ENCODE measurements around the gene ZNF784.
A peak's percentile ranks its signal among the peaks of the same experiment; 100 is the strongest.

The ZNF784 gene

DNA sequence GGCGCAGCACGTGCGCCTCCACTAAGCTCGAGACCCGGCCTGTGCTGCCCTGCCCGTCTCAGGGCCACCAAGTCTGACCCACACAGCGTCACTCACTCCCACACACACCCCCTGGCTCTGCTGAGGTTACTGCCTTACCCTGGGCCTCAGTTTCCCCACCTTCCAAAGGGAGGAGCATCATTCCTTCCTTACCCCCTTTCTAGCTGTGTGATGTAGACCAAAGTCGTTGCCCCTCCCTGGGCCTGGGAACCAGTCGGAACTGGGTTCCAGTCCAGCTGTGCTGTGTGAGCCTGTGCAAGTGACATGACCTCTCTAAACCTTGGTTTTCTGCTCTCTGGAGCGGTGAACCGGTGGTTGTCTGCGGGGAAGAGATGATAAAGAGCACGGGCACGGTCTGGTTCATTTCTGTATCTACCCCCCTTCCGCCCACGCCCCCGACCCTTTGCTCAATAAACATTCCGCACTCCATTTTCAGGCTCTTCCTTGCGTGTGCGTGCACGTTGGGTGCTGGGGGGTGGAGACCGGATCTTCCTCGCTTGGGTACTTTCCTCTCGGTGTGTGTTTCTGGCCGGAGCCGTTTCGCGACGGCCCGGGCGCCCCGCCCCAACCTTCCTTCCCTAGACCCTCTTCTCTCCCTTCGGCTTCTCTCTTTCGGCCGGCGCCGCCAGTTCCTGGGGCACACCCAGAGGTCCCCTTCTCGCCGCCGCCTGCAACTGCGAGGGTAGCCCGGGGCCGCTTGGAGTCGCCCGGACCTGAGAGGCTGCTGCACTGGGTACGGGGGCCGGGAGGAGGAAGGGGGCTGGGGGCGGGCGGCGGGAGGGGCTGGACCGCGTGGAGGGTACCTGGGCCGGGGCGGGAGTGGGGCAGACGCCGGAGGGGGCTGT is 18.9 kb upstream of the ZNF784 start, which contains the start of gene ZNF581:
TSS of gene ZNF581 (plus strand) at position 647 of the 884 bp plus-strand sequence. CDS start 923 bp downstream, outside the sequence.
- Histone ChIP-seq H3K27me3 (ENCODE audit: insufficient read depth, low read length, poor library complexity) (no peaks in the 10 kb centered on the region), H4K20me1 (ENCODE audit: insufficient read depth, low read length) (peaks cover 17% of the 10 kb centered on the region; the same call in 1 of the 2 replicates), H3K79me2 (ENCODE audit: insufficient read depth, low read length) (peaks cover 71% of the 10 kb centered on the region), H3K27ac (ENCODE audit: low read length) (peak within 1 kb of the TSS; percentile 73), H3K4me3 (ENCODE audit: low read depth in 1 of 2, low read length in 2 of 2) (peak within 1 kb of the TSS; percentile 98 to 99), H3K36me3 (ENCODE audit: insufficient read depth, low read length) (peaks cover 16% of the 10 kb centered on the region), H3K4me1 (ENCODE audit: insufficient read depth, low read length) (peaks cover 69% of the 10 kb centered on the region), H3K4me2 (ENCODE audit: insufficient read depth, low read length) (peak within 1 kb of the TSS; percentile 85), H3K9ac (ENCODE audit: low read depth, low read length) (peak within 1 kb of the TSS; percentile 92), H2AFZ (ENCODE audit: low read depth, low read length) (peak within 1 kb of the TSS; percentile 63), H3K9me3 (ENCODE audit: insufficient read depth, low read length, severe bottlenecking) (no peaks in the 10 kb centered on the region)
- peak; percentile 83 for DNase-seq
- peak; percentile 59 for ATAC-seq (ENCODE audit: insufficient read depth, low read depth)
- TF ChIP-seq, protein P1, sequence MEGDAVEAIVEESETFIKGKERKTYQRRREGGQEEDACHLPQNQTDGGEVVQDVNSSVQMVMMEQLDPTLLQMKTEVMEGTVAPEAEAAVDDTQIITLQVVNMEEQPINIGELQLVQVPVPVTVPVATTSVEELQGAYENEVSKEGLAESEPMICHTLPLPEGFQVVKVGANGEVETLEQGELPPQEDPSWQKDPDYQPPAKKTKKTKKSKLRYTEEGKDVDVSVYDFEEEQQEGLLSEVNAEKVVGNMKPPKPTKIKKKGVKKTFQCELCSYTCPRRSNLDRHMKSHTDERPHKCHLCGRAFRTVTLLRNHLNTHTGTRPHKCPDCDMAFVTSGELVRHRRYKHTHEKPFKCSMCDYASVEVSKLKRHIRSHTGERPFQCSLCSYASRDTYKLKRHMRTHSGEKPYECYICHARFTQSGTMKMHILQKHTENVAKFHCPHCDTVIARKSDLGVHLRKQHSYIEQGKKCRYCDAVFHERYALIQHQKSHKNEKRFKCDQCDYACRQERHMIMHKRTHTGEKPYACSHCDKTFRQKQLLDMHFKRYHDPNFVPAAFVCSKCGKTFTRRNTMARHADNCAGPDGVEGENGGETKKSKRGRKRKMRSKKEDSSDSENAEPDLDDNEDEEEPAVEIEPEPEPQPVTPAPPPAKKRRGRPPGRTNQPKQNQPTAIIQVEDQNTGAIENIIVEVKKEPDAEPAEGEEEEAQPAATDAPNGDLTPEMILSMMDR (IDR thresholded peaks at IDR 0.05; ENCODE audit: borderline replicate concordance, extremely low read depth, low read length, poor library complexity, severe bottlenecking) = no peak
- TF ChIP-seq EZH2 (IDR thresholded peaks at IDR 0.05; ENCODE audit: borderline replicate concordance, low read depth, low read length, severe bottlenecking) = no peak

DNA sequence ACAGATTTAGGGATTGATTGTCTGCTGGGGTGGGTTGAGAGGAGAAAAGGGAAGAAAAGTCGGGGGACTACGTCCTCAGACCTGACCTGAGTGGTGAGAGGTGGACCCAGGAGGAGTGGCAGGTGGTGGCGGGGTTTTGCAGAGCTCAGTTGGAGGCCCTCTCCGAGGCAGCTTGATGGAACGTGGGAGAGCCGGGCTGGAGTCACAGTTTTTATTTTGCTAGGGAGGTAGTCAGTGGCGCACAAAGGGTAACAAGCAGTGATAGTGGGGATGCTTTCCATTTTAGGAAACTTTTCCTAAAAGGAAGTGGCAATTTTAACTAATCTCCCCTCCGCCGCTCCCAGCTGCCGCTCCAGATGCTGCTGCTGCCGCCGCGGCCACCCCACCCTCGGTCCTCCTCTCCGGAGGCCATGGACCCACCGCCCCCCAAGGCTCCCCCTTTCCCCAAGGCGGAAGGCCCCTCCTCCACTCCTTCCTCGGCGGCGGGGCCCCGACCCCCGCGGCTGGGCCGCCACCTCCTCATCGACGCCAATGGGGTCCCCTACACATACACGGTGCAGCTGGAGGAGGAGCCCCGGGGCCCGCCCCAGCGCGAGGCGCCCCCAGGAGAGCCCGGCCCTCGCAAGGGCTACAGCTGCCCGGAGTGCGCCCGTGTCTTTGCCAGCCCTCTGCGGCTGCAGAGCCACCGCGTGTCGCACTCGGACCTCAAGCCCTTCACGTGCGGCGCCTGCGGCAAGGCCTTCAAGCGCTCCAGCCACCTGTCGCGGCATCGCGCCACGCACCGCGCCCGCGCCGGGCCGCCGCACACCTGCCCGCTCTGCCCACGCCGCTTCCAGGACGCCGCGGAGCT is 18.0 kb upstream of the ZNF784 start:
- H3K4me2 ChIP-seq (ENCODE audit: insufficient read depth, low read length) = peak overlapping the region; percentile 85
- peaks cover 17% of the 10 kb centered on the region; the same call in 1 of the 2 replicates for H4K20me1 ChIP-seq (ENCODE audit: insufficient read depth, low read length)
- no peaks in the 10 kb centered on the region for H3K27me3 ChIP-seq (ENCODE audit: insufficient read depth, low read length, poor library complexity)
- TF ChIP-seq, protein P1 (IDR thresholded peaks at IDR 0.05; ENCODE audit: borderline replicate concordance, extremely low read depth, low read length, poor library complexity, severe bottlenecking) = no peak
- TF ChIP-seq EZH2 (IDR thresholded peaks at IDR 0.05; ENCODE audit: borderline replicate concordance, low read depth, low read length, severe bottlenecking) = no peak
- peaks cover 18% of the 10 kb centered on the region for H3K36me3 ChIP-seq (ENCODE audit: insufficient read depth, low read length)
- peaks cover 72% of the 10 kb centered on the region for H3K4me1 ChIP-seq (ENCODE audit: insufficient read depth, low read length)
- peak overlapping the region; percentile 89 for H3K27ac ChIP-seq (ENCODE audit: low read length)
- peak overlapping the region; percentile 98 to 99; a peak in 3 of 4 replicates for H3K4me3 ChIP-seq (ENCODE audit: low read depth in 1 of 2, low read length in 2 of 2)
- H3K9me3 ChIP-seq (ENCODE audit: insufficient read depth, low read length, severe bottlenecking) = no peaks in the 10 kb centered on the region
- peak; percentile 46 for DNase-seq
- H3K79me2 ChIP-seq (ENCODE audit: insufficient read depth, low read length) = peaks cover 73% of the 10 kb centered on the region
- peak overlapping the region; percentile 92 for H3K9ac ChIP-seq (ENCODE audit: low read depth, low read length)
- peak; percentile 22 for ATAC-seq (ENCODE audit: insufficient read depth, low read depth)
- H2AFZ ChIP-seq (ENCODE audit: low read depth, low read length) = peak overlapping the region; percentile 63

DNA sequence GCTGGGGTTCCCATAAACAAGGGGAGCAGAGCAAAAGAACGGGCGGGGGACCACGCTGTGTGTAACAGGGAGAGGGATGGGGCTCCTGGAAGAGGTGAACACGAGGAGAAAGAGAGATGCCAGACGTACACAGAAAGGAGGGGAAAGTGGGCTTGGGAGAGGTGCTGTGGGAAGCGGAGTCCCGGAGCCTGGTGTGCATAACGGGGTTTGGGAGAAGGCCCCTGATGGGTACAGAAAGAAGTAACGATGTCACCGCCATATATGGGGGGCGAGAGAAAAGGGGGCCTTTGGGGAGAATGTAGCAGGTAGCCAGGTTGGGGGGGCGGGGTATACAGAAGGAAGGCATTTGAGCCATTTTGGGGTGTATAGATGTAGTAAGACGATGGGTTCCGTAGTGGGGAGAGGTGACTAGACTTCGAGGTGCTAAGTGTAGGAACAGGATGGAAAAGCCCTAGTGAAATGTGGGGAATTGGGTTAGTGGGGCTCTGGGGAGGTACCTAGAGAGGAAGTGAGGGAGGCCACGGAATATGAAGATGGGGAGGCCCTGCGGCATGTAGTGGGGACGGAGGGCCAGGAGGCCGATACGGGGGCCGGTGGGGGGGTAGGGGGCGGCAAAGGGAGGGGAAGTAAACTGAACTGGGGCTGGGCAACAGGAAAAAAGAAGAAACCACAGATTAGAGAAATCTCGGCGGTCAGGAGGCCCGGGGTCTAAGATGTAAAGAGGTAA is 17.2 kb upstream of the ZNF784 start:
- H3K4me3 ChIP-seq (ENCODE audit: low read depth in 1 of 2, low read length in 2 of 2) = peak overlapping the region; percentile 98 to 99
- peak overlapping the region; percentile 89 for H3K27ac ChIP-seq (ENCODE audit: low read length)
- H3K9me3 ChIP-seq (ENCODE audit: insufficient read depth, low read length, severe bottlenecking) = no peaks in the 10 kb centered on the region
- peaks cover 18% of the 10 kb centered on the region for H3K36me3 ChIP-seq (ENCODE audit: insufficient read depth, low read length)
- ATAC-seq (ENCODE audit: insufficient read depth, low read depth) = no peak; the same call in 1 of the 3 replicates
- H3K27me3 ChIP-seq (ENCODE audit: insufficient read depth, low read length, poor library complexity) = no peaks in the 10 kb centered on the region
- H2AFZ ChIP-seq (ENCODE audit: low read depth, low read length) = peak overlapping the region; percentile 68
- peak overlapping the region; percentile 92 for H3K9ac ChIP-seq (ENCODE audit: low read depth, low read length)
- peaks cover 79% of the 10 kb centered on the region for H3K79me2 ChIP-seq (ENCODE audit: insufficient read depth, low read length)
- peaks cover 17% of the 10 kb centered on the region; the same call in 1 of the 2 replicates for H4K20me1 ChIP-seq (ENCODE audit: insufficient read depth, low read length)
- H3K4me2 ChIP-seq (ENCODE audit: insufficient read depth, low read length) = peak overlapping the region; percentile 85
- peak; percentile 31 for DNase-seq
- peaks cover 71% of the 10 kb centered on the region for H3K4me1 ChIP-seq (ENCODE audit: insufficient read depth, low read length)
- TF ChIP-seq, protein P1 (IDR thresholded peaks at IDR 0.05; ENCODE audit: borderline replicate concordance, extremely low read depth, low read length, poor library complexity, severe bottlenecking) = no peak
- TF ChIP-seq EZH2 (IDR thresholded peaks at IDR 0.05; ENCODE audit: borderline replicate concordance, low read depth, low read length, severe bottlenecking) = no peak
